PFSK-1 (cell line): ENCODE measurements around the gene GZF1.

Source experiments
- FOXP2 ChIP-seq: optimal IDR thresholded peaks from 2 replicates; pipeline ENCODE3; 2011; ENCODE audit warnings: borderline replicate concordance, control low read depth, inconsistent platforms; ENCODE audit not compliant: insufficient read depth; ENCODE audit errors: extremely low read length, extremely low read depth
- POLR2AphosphoS5 ChIP-seq: IDR thresholded peaks from 2 replicates; pipeline ENCODE4 v1.6.1; 2012; ENCODE audit warnings: low read depth, mild to moderate bottlenecking, control low read depth, low read length, moderate library complexity
- REST ChIP-seq, 2 experiments: IDR thresholded peaks; 2 replicates each; pipeline versions ENCODE4 v1.6.1 to v1.8.0; 2011 to 2012; ENCODE audit warnings: low read depth in 2 of 2, low read length in 2 of 2, control low read depth in 1 of 2, inconsistent platforms in 1 of 2, mild to moderate bottlenecking in 1 of 2, moderate library complexity in 1 of 2; ENCODE audit not compliant: insufficient read depth in 1 of 2
- SIN3A ChIP-seq: IDR thresholded peaks from 2 replicates; pipeline ENCODE4 v1.6.1; 2012; ENCODE audit warnings: mild to moderate bottlenecking, low read length, moderate library complexity, borderline replicate concordance; ENCODE audit not compliant: insufficient read depth
- TAF1 ChIP-seq: IDR thresholded peaks from 2 replicates; pipeline ENCODE4 v1.6.1; 2012; ENCODE audit warnings: low read length, control low read depth, borderline replicate concordance; ENCODE audit not compliant: insufficient read depth

GRCh38 chr20:23419995-23420901 is 58.3 kb downstream of the GZF1 start:
- TF ChIP-seq POLR2AphosphoS5 (no peak), TAF1 (no peak), REST (IDR thresholded peaks at IDR 0.05; ENCODE audit: insufficient read depth in 1 of 2, low read depth in 2 of 2, low read length in 2 of 2) (no peak), SIN3A (no peak), FOXP2 (no peak)
